Gastroesophageal sphincter (tissue), 3 donors: ENCODE measurements around the gene AXL.

Source experiments
- EP300 ChIP-seq: sonication (generic); formaldehyde crosslinking; IDR thresholded peaks from one replicate; pipeline ENCODE4 v1.6.1; 2017; ENCODE audit warnings: antibody characterized with exemption, mild to moderate bottlenecking
- POLR2A ChIP-seq, 2 donors: fragments of 450-650 bp; IDR thresholded peaks; one replicate each; pipeline ENCODE4 v1.6.1; 2017; ENCODE audit warnings: antibody characterized with exemption in 2 of 2, mild to moderate bottlenecking in 2 of 2, moderate library complexity in 1 of 2
- POLR2AphosphoS5 ChIP-seq: sonication (generic); formaldehyde crosslinking; IDR thresholded peaks from one replicate; pipeline ENCODE4 v1.6.1; 2017; ENCODE audit warnings: antibody characterized with exemption
- TF ChIP-seq, protein P1 (sequence below), 4 experiments: fragments of 200-600 bp in 2 of 4; fragments of 450-650 bp in 2 of 4; sonication (generic) in 1 of 4; IDR thresholded peaks; one replicate each; pipeline ENCODE4 v1.5.1; 2017 to 2019; ENCODE audit warnings: antibody characterized with exemption in 4 of 4, mild to moderate bottlenecking in 2 of 4, moderate library complexity in 2 of 4

GRCh38 chr19:41192574-41193429 is 26.2 kb upstream of the AXL start, which contains the start of gene CYP2S1:
- TF ChIP-seq, protein P1, sequence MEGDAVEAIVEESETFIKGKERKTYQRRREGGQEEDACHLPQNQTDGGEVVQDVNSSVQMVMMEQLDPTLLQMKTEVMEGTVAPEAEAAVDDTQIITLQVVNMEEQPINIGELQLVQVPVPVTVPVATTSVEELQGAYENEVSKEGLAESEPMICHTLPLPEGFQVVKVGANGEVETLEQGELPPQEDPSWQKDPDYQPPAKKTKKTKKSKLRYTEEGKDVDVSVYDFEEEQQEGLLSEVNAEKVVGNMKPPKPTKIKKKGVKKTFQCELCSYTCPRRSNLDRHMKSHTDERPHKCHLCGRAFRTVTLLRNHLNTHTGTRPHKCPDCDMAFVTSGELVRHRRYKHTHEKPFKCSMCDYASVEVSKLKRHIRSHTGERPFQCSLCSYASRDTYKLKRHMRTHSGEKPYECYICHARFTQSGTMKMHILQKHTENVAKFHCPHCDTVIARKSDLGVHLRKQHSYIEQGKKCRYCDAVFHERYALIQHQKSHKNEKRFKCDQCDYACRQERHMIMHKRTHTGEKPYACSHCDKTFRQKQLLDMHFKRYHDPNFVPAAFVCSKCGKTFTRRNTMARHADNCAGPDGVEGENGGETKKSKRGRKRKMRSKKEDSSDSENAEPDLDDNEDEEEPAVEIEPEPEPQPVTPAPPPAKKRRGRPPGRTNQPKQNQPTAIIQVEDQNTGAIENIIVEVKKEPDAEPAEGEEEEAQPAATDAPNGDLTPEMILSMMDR (IDR thresholded peaks at IDR 0.05), result no peak
- TF ChIP-seq POLR2AphosphoS5, result no peak
- TF ChIP-seq EP300, result no peak
- TF ChIP-seq POLR2A (IDR thresholded peaks at IDR 0.05), result no peak
